Colon (tissue), 2 donors: Measurements from ENCODE around the gene EPPIN.
"Not testable (repeated sequence)": the region's sequence is repeated elsewhere in the genome, so short reads cannot be mapped to it uniquely, and the experiment has no call there.

ENCODE experiments used
- FAIRE-seq: peaks from 2 replicates; lab custom pipeline; 2012; peaks lifted over from hg19 to GRCh38; lab: Jason Lieb, UNC
- donor health status: control.
- donor health status: control.

EPPIN gene

GRCh38 chr20:45547206-45547770, at the start of gene EPPIN:
Gene EPPIN, minus strand, starts transcription at chr20:45547401. Its CDS starts 44 bp downstream, at chr20:45547357.
- FAIRE-seq: no peak

- no peak for FAIRE-seq
Observed at GRCh38 chr20:45595235-45595634, 48.0 kb upstream of the EPPIN start.

GRCh38 chr20:45593498-45593897, 46.3 kb upstream of the EPPIN start:
- no peak for FAIRE-seq

- no peak for FAIRE-seq
Observed at GRCh38 chr20:45592574-45593189, 45.5 kb upstream of the EPPIN start.

- no peak for FAIRE-seq
Observed at GRCh38 chr20:45589725-45590124, 42.5 kb upstream of the EPPIN start.

- no peak for FAIRE-seq
Observed at GRCh38 chr20:45588800-45589199, 41.6 kb upstream of the EPPIN start.

GRCh38 chr20:45585986-45586385, 38.8 kb upstream of the EPPIN start:
- not testable (repeated sequence) for FAIRE-seq

GRCh38 chr20:45584294-45584693, 37.1 kb upstream of the EPPIN start:
- not testable (repeated sequence) for FAIRE-seq

- FAIRE-seq: no peak
Observed at GRCh38 chr20:45583502-45583901, 36.3 kb upstream of the EPPIN start.

- no peak for FAIRE-seq
Observed at GRCh38 chr20:45581702-45582101, 34.5 kb upstream of the EPPIN start.

- FAIRE-seq: no peak
Observed at GRCh38 chr20:45579184-45579583, 32.0 kb upstream of the EPPIN start, which contains the start of gene WFDC8. Gene WFDC8, minus strand, starts transcription at chr20:45579284. Its CDS starts 37 bp downstream, at chr20:45579247.

GRCh38 chr20:45578231-45578630, 31.0 kb upstream of the EPPIN start:
- FAIRE-seq: no peak

- no peak for FAIRE-seq
Observed at GRCh38 chr20:45576995-45577394, 29.8 kb upstream of the EPPIN start.

- FAIRE-seq: no peak
Observed at GRCh38 chr20:45575931-45576330, 28.7 kb upstream of the EPPIN start.

- FAIRE-seq: not testable (repeated sequence)
Observed at GRCh38 chr20:45569650-45570049, 22.4 kb upstream of the EPPIN start.

GRCh38 chr20:45564760-45565276, 17.6 kb upstream of the EPPIN start:
- no peak for FAIRE-seq

- FAIRE-seq: no peak
Observed at GRCh38 chr20:45555198-45555597, 8.0 kb upstream of the EPPIN start.

- no peak for FAIRE-seq
Observed at GRCh38 chr20:45552456-45552855, 5.3 kb upstream of the EPPIN start.

- no peak for FAIRE-seq
Observed at GRCh38 chr20:45550765-45551164, 3.6 kb upstream of the EPPIN start.

GRCh38 chr20:45548410-45548809, 1.2 kb upstream of the EPPIN start:
- no peak for FAIRE-seq

GRCh38 chr20:45545754-45546453, 1.3 kb downstream of the EPPIN start:
- no peak for FAIRE-seq

- no peak for FAIRE-seq
Observed at GRCh38 chr20:45545351-45545750, 1.9 kb downstream of the EPPIN start.

GRCh38 chr20:45539382-45539781, 7.8 kb downstream of the EPPIN start, which contains the start of gene WFDC6:
Gene WFDC6, minus strand, starts transcription at chr20:45539482. Its CDS starts 75 bp downstream, at chr20:45539407.
- no peak for FAIRE-seq
